HepG2 (cell line): Measurements from ENCODE around the gene ABCC10. TPM values are rescaled to one million over a fixed set of nuclear protein-coding genes. Genes with fewer than 3 reads are reported as not detected.
A peak's percentile ranks its signal among the peaks of the same experiment; 100 is the strongest.

Experiments used
- AHDC1 ChIP-seq: sonication (generic); formaldehyde crosslinking; IDR thresholded peaks from 2 replicates; pipeline ENCODE4 v1.5.1; 2020; ENCODE audit warnings: mild to moderate bottlenecking, missing genetic modification reagents, borderline replicate concordance
- CEBPG ChIP-seq: IDR thresholded peaks from 2 replicates; pipeline ENCODE4 v1.6.1; 2016
- HES4 ChIP-seq: sonication (generic); formaldehyde crosslinking; IDR thresholded peaks from 2 replicates; pipeline ENCODE4 v1.9.0; 2021; ENCODE audit warnings: mild to moderate bottlenecking, missing genetic modification reagents, borderline replicate concordance
- KDM3A ChIP-seq: IDR thresholded peaks from 2 replicates; pipeline ENCODE4 v1.6.1; 2018; ENCODE audit warnings: low read depth, missing compliant biosample characterization
- KLF12 ChIP-seq: sonication (generic); formaldehyde crosslinking; IDR thresholded peaks from 2 replicates; pipeline ENCODE4 v1.4.0; 2020; ENCODE audit warnings: missing genetic modification reagents, borderline replicate concordance
- MAFF ChIP-seq: IDR thresholded peaks from 2 replicates; pipeline ENCODE4 v1.6.1; 2011; ENCODE audit warnings: low read depth, low read length, improper control_type of control experiment
- MIER3 ChIP-seq: IDR thresholded peaks from 2 replicates; pipeline ENCODE4 v1.6.1; 2016; ENCODE audit warnings: missing compliant biosample characterization, borderline replicate concordance
- PITX1 ChIP-seq: sonication (generic); formaldehyde crosslinking; IDR thresholded peaks from 2 replicates; pipeline ENCODE4 v1.5.1; 2020; ENCODE audit warnings: mild to moderate bottlenecking, missing genetic modification reagents
- RORA ChIP-seq: sonication (generic); formaldehyde crosslinking; IDR thresholded peaks from 2 replicates; pipeline ENCODE4 v1.5.0; 2020; ENCODE audit warnings: mild to moderate bottlenecking, missing genetic modification reagents, moderate library complexity
- SMC3 ChIP-seq: IDR thresholded peaks from 2 replicates; pipeline ENCODE4 v1.6.1; 2011; ENCODE audit warnings: low read length, improper control_type of control experiment
- SNAI1 ChIP-seq: sonication (generic); formaldehyde crosslinking; IDR thresholded peaks from 2 replicates; pipeline ENCODE4 v1.5.0; 2020; ENCODE audit warnings: mild to moderate bottlenecking, missing genetic modification reagents, borderline replicate concordance
- ZBTB34 ChIP-seq: sonication (generic); formaldehyde crosslinking; IDR thresholded peaks from 2 replicates; pipeline ENCODE4 v1.8.0; 2022; ENCODE audit warnings: mild to moderate bottlenecking, missing genetic modification reagents
- ZMYM3 ChIP-seq: sonication (generic); formaldehyde crosslinking; IDR thresholded peaks from 2 replicates; pipeline ENCODE4 v1.5.1; 2020; ENCODE audit warnings: mild to moderate bottlenecking, missing genetic modification reagents
- ZNF280B ChIP-seq: sonication (generic); formaldehyde crosslinking; IDR thresholded peaks from 2 replicates; pipeline ENCODE4 v1.5.0; 2020; ENCODE audit warnings: missing genetic modification reagents, mild to moderate bottlenecking, borderline replicate concordance
- ZNF414 ChIP-seq: sonication (generic); formaldehyde crosslinking; IDR thresholded peaks from 2 replicates; pipeline ENCODE4 v1.5.0; 2020; ENCODE audit warnings: missing genetic modification reagents
- ZNF713 ChIP-seq: sonication (generic); formaldehyde crosslinking; IDR thresholded peaks from 2 replicates; pipeline ENCODE4 v1.4.0; 2020; ENCODE audit warnings: mild to moderate bottlenecking, missing genetic modification reagents
- ZNF737 ChIP-seq: sonication (generic); formaldehyde crosslinking; IDR thresholded peaks from 2 replicates; pipeline ENCODE4 v1.5.0; 2020; ENCODE audit warnings: missing genetic modification reagents, mild to moderate bottlenecking, borderline replicate concordance
- ZNF816 ChIP-seq: sonication (generic); formaldehyde crosslinking; IDR thresholded peaks from 2 replicates; pipeline ENCODE4 v1.8.0; 2022; ENCODE audit warnings: missing genetic modification reagents, mild to moderate bottlenecking, borderline replicate concordance
- polyA plus RNA-seq, 8 experiments: library from polyadenylated mRNA; depleted of rRNA in 3 of 8; stranded (reverse) in 7 of 8; unstranded in 1 of 8; fragments of >200 nt; fragmentation: Illumina TruSeq in 4 of 8; extraction: Trizol in 4 of 8; gene quantifications; 2 replicates each; pipeline versions ENCODE4 v1.2.1 to v1.2.3, GENCODE V29; 2011 to 2016; ENCODE audit warnings: low read depth in 4 of 8, missing spikeins in 1 of 8, mixed read lengths in 1 of 8; ENCODE audit not compliant: insufficient read depth in 1 of 8
- total RNA-seq, 5 experiments: library from RNA; depleted of rRNA; stranded (reverse); fragments of >200 nt; fragmentation: Illumina TruSeq; extraction: Trizol; gene quantifications; 2 replicates each; pipeline ENCODE4 v1.2.3, GENCODE V29; 2016; ENCODE audit warnings: low read depth in 1 of 5

Gene ABCC10
- total and polyA plus RNA-seq, 2 of the 13 experiments (the other 11 are each of a cell fraction or from before 2014, with no cell fraction given) = 16.0 to 24.3 TPM

GRCh38 chr6:43454290-43454695, 27.0 kb downstream of the ABCC10 start (continued):
- peak; percentile 45; the same call in 1 of the 2 replicates for TF ChIP-seq ZMYM3 (CRISPR knock-in tag)
- 0 out of 2 replicates have a peak, but pooled peaks have one; percentile 27 for TF ChIP-seq ZBTB34 (CRISPR knock-in tag)
- no peak for TF ChIP-seq ZNF713 (CRISPR knock-in tag)
- 0 out of 2 replicates have a peak, but pooled peaks have one; percentile 54 for TF ChIP-seq KDM3A
- TF ChIP-seq MIER3 = 0 out of 2 replicates have a peak, but pooled peaks have one; percentile 53
- TF ChIP-seq PITX1 = peak; percentile 61; the same call in 1 of the 2 replicates
- TF ChIP-seq MAFF = no peak
- 0 out of 2 replicates have a peak, but pooled peaks have one; percentile 16 for TF ChIP-seq ZNF280B
- no peak for TF ChIP-seq HES4 (CRISPR knock-in tag)
- TF ChIP-seq ZNF737 (CRISPR knock-in tag) = peak; percentile 61; the same call in 1 of the 2 replicates
- no peak for TF ChIP-seq ZNF414 (CRISPR knock-in tag)
- no peak for TF ChIP-seq RORA (CRISPR knock-in tag)
- peak; percentile 26; the same call in 1 of the 2 replicates for TF ChIP-seq CEBPG (CRISPR knock-in tag)
- TF ChIP-seq KLF12 = no peak
- TF ChIP-seq ZNF816 (CRISPR knock-in tag) = 0 out of 2 replicates have a peak, but pooled peaks have one; percentile 15
- TF ChIP-seq SNAI1 (CRISPR knock-in tag) = no peak
- TF ChIP-seq AHDC1 (CRISPR knock-in tag) = 0 out of 2 replicates have a peak, but pooled peaks have one; percentile 13
- peak; percentile 75 for TF ChIP-seq SMC3
